HEK293T (cell line): Measurements from ENCODE around the gene GAGE12E.
"Not testable (repeated sequence)": the region's sequence is repeated elsewhere in the genome, so short reads cannot be mapped to it uniquely, and the experiment has no call there.

Experiments used
- CTCF ChIA-PET: fragments of 350-600 bp; formaldehyde crosslinking; extraction: SDS; loops from one replicate; lab custom pipeline; 2021; ENCODE audit warnings: antibody characterized with exemption, inconsistent platforms; lab: Yijun Ruan, JAX
- POLR2A ChIA-PET: fragments of 350-600 bp; formaldehyde crosslinking; extraction: SDS; loops from one replicate; lab custom pipeline; 2020; ENCODE audit warnings: antibody characterized with exemption, inconsistent platforms; lab: Yijun Ruan, JAX
- DNase-seq: peaks from one replicate; pipeline ENCODE4 v3.0.0; 2012; ENCODE audit warnings: mixed read lengths; ENCODE audit errors: extremely low spot score

The GAGE12E gene, protein sequence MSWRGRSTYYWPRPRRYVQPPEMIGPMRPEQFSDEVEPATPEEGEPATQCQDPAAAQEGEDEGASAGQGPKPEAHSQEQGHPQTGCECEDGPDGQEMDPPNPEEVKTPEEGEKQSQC

DNA sequence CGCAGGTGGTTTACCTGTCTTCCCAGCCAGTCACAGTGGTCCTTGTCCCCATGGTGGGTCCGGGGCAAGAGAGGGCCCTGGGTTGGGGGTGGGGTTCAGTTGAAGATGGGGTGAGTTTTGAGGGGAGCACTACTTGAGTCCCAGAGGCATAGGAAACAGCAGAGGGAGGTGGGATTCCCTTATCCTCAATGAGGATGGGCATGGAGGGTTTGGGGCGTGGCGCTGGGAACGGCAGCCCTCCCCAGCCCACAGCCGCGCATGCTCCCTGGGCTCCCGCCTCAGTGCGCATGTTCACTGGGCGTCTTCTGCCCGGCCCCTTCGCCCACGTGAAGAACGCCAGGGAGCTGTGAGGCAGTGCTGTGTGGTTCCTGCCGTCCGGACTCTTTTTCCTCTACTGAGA is at the start of gene GAGE12E:
Gene GAGE12E (plus strand): TSS at position 301 of the 400 bp plus-strand sequence. CDS start 1,155 bp downstream, outside the sequence.
- CTCF ChIA-PET, DNase-seq, POLR2A ChIA-PET: not testable (repeated sequence)

GRCh38 chrX:49531877-49532276 is 19.2 kb upstream of the GAGE12E start, which contains the start of gene GAGE12C:
Gene GAGE12C, plus strand, starts transcription at chrX:49532177. Its CDS starts 1,155 bp downstream, at chrX:49533332.
- POLR2A ChIA-PET, CTCF ChIA-PET, DNase-seq: not testable (repeated sequence)

DNA sequence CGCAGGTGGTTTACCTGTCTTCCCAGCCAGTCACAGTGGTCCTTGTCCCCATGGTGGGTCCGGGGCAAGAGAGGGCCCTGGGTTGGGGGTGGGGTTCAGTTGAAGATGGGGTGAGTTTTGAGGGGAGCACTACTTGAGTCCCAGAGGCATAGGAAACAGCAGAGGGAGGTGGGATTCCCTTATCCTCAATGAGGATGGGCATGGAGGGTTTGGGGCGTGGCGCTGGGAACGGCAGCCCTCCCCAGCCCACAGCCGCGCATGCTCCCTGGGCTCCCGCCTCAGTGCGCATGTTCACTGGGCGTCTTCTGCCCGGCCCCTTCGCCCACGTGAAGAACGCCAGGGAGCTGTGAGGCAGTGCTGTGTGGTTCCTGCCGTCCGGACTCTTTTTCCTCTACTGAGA is 9.7 kb upstream of the GAGE12E start, which contains the start of gene GAGE12D:
Gene GAGE12D (plus strand): TSS at position 301 of the 400 bp plus-strand sequence. CDS start 1,155 bp downstream, outside the sequence.
- POLR2A ChIA-PET, CTCF ChIA-PET, DNase-seq: not testable (repeated sequence)

- DNase-seq, CTCF ChIA-PET, POLR2A ChIA-PET: not testable (repeated sequence)
Measured at GRCh38 chrX:49560542-49560941, 9.5 kb downstream of the GAGE12E start, which contains the start of gene GAGE12F. Gene GAGE12F, plus strand, starts transcription at chrX:49560842. Its CDS starts 1,155 bp downstream, at chrX:49561997.

DNA sequence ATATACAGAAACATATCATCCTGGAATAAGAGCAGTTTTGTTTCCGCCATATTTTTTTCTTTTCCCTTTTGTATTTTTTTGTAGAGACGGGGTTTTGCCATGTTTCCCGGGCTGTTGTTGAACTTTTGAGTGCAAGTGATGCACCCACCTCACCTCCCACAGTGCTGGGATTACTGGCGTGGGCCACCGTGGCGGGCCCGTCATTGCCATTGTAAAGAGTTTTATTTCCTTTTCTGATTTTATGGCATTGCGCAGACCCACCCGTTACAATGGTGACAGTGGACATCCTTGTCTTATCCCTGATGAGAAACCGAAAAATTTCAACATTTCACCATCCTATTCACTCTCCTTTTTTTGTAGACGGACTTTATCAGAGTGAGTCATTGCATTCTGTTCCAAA is 17.6 kb downstream of the GAGE12E start:
- DNase-seq, POLR2A ChIA-PET: not testable (repeated sequence)

GRCh38 chrX:49569152-49569551 is 18.1 kb downstream of the GAGE12E start:
- POLR2A ChIA-PET, result not testable (repeated sequence)

More for the DNA sequence above, 17.6 kb downstream of the GAGE12E start:
- CTCF ChIA-PET, result not testable (repeated sequence)

DNA sequence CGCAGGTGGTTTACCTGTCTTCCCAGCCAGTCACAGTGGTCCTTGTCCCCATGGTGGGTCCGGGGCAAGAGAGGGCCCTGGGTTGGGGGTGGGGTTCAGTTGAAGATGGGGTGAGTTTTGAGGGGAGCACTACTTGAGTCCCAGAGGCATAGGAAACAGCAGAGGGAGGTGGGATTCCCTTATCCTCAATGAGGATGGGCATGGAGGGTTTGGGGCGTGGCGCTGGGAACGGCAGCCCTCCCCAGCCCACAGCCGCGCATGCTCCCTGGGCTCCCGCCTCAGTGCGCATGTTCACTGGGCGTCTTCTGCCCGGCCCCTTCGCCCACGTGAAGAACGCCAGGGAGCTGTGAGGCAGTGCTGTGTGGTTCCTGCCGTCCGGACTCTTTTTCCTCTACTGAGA is 19.0 kb downstream of the GAGE12E start, which contains the start of gene GAGE12G:
Gene GAGE12G (plus strand): TSS at position 301 of the 400 bp plus-strand sequence. CDS start 1,155 bp downstream, outside the sequence.
- CTCF ChIA-PET, DNase-seq, POLR2A ChIA-PET: not testable (repeated sequence)

More at GRCh38 chrX:49569152-49569551, 18.1 kb downstream of the GAGE12E start:
- CTCF ChIA-PET, DNase-seq: not testable (repeated sequence)

DNA sequence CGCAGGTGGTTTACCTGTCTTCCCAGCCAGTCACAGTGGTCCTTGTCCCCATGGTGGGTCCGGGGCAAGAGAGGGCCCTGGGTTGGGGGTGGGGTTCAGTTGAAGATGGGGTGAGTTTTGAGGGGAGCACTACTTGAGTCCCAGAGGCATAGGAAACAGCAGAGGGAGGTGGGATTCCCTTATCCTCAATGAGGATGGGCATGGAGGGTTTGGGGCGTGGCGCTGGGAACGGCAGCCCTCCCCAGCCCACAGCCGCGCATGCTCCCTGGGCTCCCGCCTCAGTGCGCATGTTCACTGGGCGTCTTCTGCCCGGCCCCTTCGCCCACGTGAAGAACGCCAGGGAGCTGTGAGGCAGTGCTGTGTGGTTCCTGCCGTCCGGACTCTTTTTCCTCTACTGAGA is 28.6 kb downstream of the GAGE12E start, which contains the start of gene GAGE12H:
Gene GAGE12H (plus strand): TSS at position 301 of the 400 bp plus-strand sequence. CDS start 1,155 bp downstream, outside the sequence.
- DNase-seq, CTCF ChIA-PET, POLR2A ChIA-PET: not testable (repeated sequence)

DNA sequence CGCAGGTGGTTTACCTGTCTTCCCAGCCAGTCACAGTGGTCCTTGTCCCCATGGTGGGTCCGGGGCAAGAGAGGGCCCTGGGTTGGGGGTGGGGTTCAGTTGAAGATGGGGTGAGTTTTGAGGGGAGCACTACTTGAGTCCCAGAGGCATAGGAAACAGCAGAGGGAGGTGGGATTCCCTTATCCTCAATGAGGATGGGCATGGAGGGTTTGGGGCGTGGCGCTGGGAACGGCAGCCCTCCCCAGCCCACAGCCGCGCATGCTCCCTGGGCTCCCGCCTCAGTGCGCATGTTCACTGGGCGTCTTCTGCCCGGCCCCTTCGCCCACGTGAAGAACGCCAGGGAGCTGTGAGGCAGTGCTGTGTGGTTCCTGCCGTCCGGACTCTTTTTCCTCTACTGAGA is 38.1 kb downstream of the GAGE12E start, which contains the start of gene GAGE2A:
Gene GAGE2A (plus strand): TSS at position 301 of the 400 bp plus-strand sequence. CDS start 1,155 bp downstream, outside the sequence.
- CTCF ChIA-PET, POLR2A ChIA-PET: not testable (repeated sequence)

GRCh38 chrX:49589769-49590478 is 38.8 kb downstream of the GAGE12E start:
- CTCF ChIA-PET, DNase-seq, POLR2A ChIA-PET: not testable (repeated sequence)

More for the DNA sequence above, 38.1 kb downstream of the GAGE12E start, which contains the start of gene GAGE2A:
- not testable (repeated sequence) for DNase-seq

GRCh38 chrX:49590488-49590887 is 39.4 kb downstream of the GAGE12E start:
- DNase-seq, CTCF ChIA-PET: not testable (repeated sequence)

DNA sequence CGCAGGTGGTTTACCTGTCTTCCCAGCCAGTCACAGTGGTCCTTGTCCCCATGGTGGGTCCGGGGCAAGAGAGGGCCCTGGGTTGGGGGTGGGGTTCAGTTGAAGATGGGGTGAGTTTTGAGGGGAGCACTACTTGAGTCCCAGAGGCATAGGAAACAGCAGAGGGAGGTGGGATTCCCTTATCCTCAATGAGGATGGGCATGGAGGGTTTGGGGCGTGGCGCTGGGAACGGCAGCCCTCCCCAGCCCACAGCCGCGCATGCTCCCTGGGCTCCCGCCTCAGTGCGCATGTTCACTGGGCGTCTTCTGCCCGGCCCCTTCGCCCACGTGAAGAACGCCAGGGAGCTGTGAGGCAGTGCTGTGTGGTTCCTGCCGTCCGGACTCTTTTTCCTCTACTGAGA is 47.6 kb downstream of the GAGE12E start, which contains the start of gene GAGE1:
Gene GAGE1 (plus strand): TSS at position 301 of the 400 bp plus-strand sequence. CDS start 1,155 bp downstream, outside the sequence.
- DNase-seq, POLR2A ChIA-PET, CTCF ChIA-PET: not testable (repeated sequence)

More at GRCh38 chrX:49590488-49590887, 39.4 kb downstream of the GAGE12E start:
- POLR2A ChIA-PET, result not testable (repeated sequence)
